GM19239 (cell line): ENCODE data around the gene SAXO2.
A peak's percentile ranks its signal among the peaks of the same experiment; 100 is the strongest.
"Not testable (repeated sequence)": the region's sequence is repeated elsewhere in the genome, so short reads cannot be mapped to it uniquely, and the experiment has no call there.

ENCODE experiments used
- DNase-seq: peaks from one replicate; pipeline ENCODE4 v3.0.0; 2011; ENCODE audit warnings: low spot score; ENCODE audit not compliant: insufficient read length
- FAIRE-seq: peaks from 2 replicates; lab custom pipeline; 2011; peaks lifted over from hg19 to GRCh38; lab: Jason Lieb, UNC

Gene SAXO2

GRCh38 chr15:82262422-82263026 is at the start of gene SAXO2, which contains the start of gene EFL1:
Gene SAXO2, plus strand, starts transcription at chr15:82262818. Its CDS starts 62 bp downstream, at chr15:82262880.
Gene EFL1, minus strand, starts transcription at chr15:82262734. Its CDS starts 956 bp downstream, at chr15:82261778.
- DNase-seq: peak; percentile 68

GRCh38 chr15:82216092-82216491 is 46.5 kb upstream of the SAXO2 start:
- not testable (repeated sequence) for DNase-seq, FAIRE-seq

More at GRCh38 chr15:82262422-82263026, at the start of gene SAXO2, which contains the start of gene EFL1:
- FAIRE-seq: no peak

GRCh38 chr15:82221535-82221934 is 41.1 kb upstream of the SAXO2 start:
- not testable (repeated sequence) for DNase-seq, FAIRE-seq

GRCh38 chr15:82228750-82229149 is 33.9 kb upstream of the SAXO2 start:
- FAIRE-seq (peak; percentile 31), DNase-seq (no peak)

- FAIRE-seq: no peak
- DNase-seq: no peak
Measured at GRCh38 chr15:82231233-82231632, 31.4 kb upstream of the SAXO2 start.

GRCh38 chr15:82231842-82232241 is 30.8 kb upstream of the SAXO2 start:
- DNase-seq: no peak
- no peak for FAIRE-seq

- DNase-seq, FAIRE-seq: not testable (repeated sequence)
Measured at GRCh38 chr15:82237944-82238534, 24.6 kb upstream of the SAXO2 start.

- DNase-seq (no peak), FAIRE-seq (no peak)
Measured at GRCh38 chr15:82239685-82240391, 22.8 kb upstream of the SAXO2 start.

- peak; percentile 40 for FAIRE-seq
- not testable (repeated sequence) for DNase-seq
Measured at GRCh38 chr15:82241836-82242499, 20.6 kb upstream of the SAXO2 start.

- FAIRE-seq, DNase-seq: not testable (repeated sequence)
Measured at GRCh38 chr15:82243644-82244043, 19.0 kb upstream of the SAXO2 start.

- not testable (repeated sequence) for FAIRE-seq, DNase-seq
Measured at GRCh38 chr15:82245956-82246355, 16.7 kb upstream of the SAXO2 start.

GRCh38 chr15:82248261-82248660 is 14.4 kb upstream of the SAXO2 start:
- not testable (repeated sequence) for FAIRE-seq

GRCh38 chr15:82261566-82262421 is 824 bp upstream of the SAXO2 start:
- not testable (repeated sequence) for DNase-seq
- peak; percentile 95 for FAIRE-seq

More at GRCh38 chr15:82248261-82248660, 14.4 kb upstream of the SAXO2 start:
- not testable (repeated sequence) for DNase-seq

GRCh38 chr15:82263350-82263749 is 732 bp downstream of the SAXO2 start:
- FAIRE-seq (no peak), DNase-seq (no peak)

GRCh38 chr15:82267137-82267536 is 4.5 kb downstream of the SAXO2 start:
- not testable (repeated sequence) for DNase-seq, FAIRE-seq

- not testable (repeated sequence) for FAIRE-seq
Measured at GRCh38 chr15:82268454-82268853, 5.8 kb downstream of the SAXO2 start.

GRCh38 chr15:82272154-82272553 is 9.5 kb downstream of the SAXO2 start:
- DNase-seq: no peak
- FAIRE-seq: no peak

More at GRCh38 chr15:82268454-82268853, 5.8 kb downstream of the SAXO2 start:
- not testable (repeated sequence) for DNase-seq

GRCh38 chr15:82275410-82275809 is 12.8 kb downstream of the SAXO2 start:
- no peak for FAIRE-seq

GRCh38 chr15:82281276-82281675 is 18.7 kb downstream of the SAXO2 start:
- DNase-seq: not testable (repeated sequence)
- peak; percentile 52 for FAIRE-seq

More at GRCh38 chr15:82275410-82275809, 12.8 kb downstream of the SAXO2 start:
- DNase-seq: no peak
